ENCODE measurements around the gene EIF1B. TPM values are rescaled to one million over a fixed set of nuclear protein-coding genes. Genes with fewer than 3 reads are reported as not detected.

Gene EIF1B
- total RNA-seq, 8 experiments from 2014 or later, result 25.1 to 150 (median 63.5) TPM

Other genes starting within 250 kb of the EIF1B start
- gene ENTPD3, start 77.5 kb downstream of the EIF1B start, total RNA-seq, result 1 to 10 TPM in 2 of 8 experiments, under 1 TPM in 6; 0.05 to 3.0 (median 0.36) TPM
- 1,000 to 10,000 TPM in 7 of 8 experiments, 100 to 1,000 TPM in 1; 845 to 1,681 (median 1,216) TPM for gene RPL14, start 147.6 kb downstream of the EIF1B start, total RNA-seq
- 1 to 10 TPM; 1.3 to 7.9 (median 5.6) TPM for gene ZNF619, start 167.4 kb downstream of the EIF1B start, total RNA-seq
- gene ZNF620, start 196.3 kb downstream of the EIF1B start, total RNA-seq, result 10 to 100 TPM in 4 of 8 experiments, 1 to 10 TPM in 4; 1.0 to 19.7 (median 10.2) TPM
- 10 to 100 TPM in 7 of 8 experiments, 1 to 10 TPM in 1; 8.7 to 31.8 (median 16.2) TPM for gene ZNF621, start 215.3 kb downstream of the EIF1B start, total RNA-seq

Data from motor neuron (in vitro differentiated cells).